HG03060 (cell line): ENCODE measurements around the gene USP9X.
"Not testable (repeated sequence)": the region's sequence is repeated elsewhere in the genome, so short reads cannot be mapped to it uniquely, and the experiment has no call there.

Experiments
- ATAC-seq: cut with Tn5 transposase; IDR thresholded peaks from one replicate; pipeline ENCODE4 v1.9.1; 2021; ENCODE audit warnings: low read depth, moderate number of reproducible peaks; ENCODE audit not compliant: unreplicated experiment

USP9X gene, protein sequence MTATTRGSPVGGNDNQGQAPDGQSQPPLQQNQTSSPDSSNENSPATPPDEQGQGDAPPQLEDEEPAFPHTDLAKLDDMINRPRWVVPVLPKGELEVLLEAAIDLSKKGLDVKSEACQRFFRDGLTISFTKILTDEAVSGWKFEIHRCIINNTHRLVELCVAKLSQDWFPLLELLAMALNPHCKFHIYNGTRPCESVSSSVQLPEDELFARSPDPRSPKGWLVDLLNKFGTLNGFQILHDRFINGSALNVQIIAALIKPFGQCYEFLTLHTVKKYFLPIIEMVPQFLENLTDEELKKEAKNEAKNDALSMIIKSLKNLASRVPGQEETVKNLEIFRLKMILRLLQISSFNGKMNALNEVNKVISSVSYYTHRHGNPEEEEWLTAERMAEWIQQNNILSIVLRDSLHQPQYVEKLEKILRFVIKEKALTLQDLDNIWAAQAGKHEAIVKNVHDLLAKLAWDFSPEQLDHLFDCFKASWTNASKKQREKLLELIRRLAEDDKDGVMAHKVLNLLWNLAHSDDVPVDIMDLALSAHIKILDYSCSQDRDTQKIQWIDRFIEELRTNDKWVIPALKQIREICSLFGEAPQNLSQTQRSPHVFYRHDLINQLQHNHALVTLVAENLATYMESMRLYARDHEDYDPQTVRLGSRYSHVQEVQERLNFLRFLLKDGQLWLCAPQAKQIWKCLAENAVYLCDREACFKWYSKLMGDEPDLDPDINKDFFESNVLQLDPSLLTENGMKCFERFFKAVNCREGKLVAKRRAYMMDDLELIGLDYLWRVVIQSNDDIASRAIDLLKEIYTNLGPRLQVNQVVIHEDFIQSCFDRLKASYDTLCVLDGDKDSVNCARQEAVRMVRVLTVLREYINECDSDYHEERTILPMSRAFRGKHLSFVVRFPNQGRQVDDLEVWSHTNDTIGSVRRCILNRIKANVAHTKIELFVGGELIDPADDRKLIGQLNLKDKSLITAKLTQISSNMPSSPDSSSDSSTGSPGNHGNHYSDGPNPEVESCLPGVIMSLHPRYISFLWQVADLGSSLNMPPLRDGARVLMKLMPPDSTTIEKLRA (N-terminal part only)

DNA sequence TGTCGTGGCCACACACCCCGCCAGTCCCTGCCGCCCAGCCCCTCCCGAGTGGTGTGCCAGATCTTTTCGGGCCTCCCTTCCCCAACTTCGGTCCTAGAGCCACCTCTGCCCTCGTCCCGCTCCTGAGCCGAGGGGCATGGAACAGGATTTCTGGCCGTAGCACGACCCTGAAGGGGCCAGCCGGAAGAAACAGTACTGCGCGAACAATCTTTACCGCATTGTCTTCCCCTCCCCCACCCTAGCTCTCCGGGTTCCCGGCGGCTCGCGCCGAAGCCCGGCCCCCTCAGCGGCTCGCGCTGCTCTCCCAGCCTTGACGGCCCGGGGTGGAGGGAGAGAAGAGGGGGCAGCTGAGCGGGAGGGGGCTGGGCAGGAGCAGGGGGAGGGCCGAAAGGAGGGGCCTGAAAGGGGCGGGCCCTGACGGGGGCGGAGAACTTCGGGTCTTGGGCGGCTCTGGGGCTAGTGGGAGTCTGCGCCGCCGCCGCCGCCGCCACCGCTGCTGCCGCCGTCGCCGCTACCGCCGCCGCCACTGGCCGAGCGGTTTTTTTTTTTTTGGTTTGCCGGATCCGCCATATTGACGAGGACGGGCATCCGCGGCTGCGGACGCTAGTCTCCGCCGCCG is at the start of gene USP9X:
Gene USP9X (plus strand): TSS at position 553 of the 619 bp plus-strand sequence. CDS start 38,184 bp downstream, outside the sequence.
- peak; percentile 21 for ATAC-seq

DNA sequence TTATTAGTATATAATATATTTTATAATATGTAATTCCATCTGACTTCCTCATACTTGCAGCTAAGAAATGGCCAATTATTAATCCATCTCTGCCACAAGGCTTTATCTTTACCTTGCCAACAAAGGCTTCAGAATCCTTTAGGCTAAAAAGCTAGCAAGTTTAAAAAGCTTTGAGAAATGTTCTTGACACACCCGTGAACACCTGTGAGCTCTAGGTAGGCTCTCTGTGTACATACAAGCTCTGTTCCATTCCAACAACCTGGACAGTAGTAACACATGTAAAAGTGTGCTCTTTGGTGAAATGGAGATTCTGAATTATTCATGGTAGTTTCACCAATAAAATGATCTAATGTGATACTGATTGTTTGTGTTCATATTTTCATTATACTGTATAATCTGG is 49.7 kb upstream of the USP9X start:
- no peak for ATAC-seq

DNA sequence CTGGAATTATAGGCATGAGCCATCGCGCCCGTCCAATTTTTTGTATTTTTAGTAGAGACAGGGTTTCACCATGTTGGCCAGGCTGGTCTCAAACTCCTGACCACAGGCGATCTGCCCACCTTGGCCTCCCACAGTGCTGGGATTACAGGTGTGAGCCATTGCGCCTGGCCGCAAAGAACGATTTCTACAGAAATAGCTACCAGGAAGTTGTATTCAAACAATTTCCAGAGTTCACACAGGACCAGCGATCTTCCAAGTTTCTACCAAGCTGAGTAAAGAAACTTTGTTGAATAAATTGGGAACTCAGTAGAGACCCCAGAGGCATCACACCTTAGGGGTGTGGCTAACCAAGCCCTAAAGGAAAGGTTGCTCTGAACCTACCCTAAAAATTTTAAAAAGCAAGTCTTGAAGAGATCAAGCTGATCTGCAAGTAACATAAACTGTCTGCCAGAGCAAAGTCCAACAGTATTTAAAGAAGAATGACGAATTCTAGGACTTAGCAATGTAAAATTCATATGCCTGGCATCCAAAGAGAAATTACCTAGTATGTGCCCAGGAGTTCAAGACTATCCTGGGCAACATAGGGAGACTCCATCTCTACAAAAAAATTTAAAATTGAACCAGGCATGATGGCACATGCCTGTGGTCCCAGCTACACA is 48.4 kb upstream of the USP9X start:
- ATAC-seq = no peak

DNA sequence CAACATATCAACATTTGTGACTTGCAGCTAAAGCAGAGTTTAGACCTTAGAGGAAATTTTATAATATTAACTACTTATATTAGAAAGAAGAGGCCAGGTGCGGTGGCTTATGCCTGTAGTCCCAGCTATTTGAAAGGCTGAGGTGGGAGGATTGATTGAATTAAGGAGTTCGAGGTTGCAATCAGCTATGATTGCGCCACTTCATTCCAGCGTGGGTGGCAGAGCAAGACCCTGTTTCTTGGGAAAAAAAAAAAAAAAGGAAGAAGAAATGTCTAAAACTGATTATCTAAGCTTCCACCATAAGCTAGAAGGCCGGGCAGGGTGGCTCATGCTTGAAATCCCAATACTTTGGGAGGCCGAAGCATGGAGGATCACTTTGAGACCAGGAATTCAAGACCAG is 42.0 kb upstream of the USP9X start:
- ATAC-seq = no peak

DNA sequence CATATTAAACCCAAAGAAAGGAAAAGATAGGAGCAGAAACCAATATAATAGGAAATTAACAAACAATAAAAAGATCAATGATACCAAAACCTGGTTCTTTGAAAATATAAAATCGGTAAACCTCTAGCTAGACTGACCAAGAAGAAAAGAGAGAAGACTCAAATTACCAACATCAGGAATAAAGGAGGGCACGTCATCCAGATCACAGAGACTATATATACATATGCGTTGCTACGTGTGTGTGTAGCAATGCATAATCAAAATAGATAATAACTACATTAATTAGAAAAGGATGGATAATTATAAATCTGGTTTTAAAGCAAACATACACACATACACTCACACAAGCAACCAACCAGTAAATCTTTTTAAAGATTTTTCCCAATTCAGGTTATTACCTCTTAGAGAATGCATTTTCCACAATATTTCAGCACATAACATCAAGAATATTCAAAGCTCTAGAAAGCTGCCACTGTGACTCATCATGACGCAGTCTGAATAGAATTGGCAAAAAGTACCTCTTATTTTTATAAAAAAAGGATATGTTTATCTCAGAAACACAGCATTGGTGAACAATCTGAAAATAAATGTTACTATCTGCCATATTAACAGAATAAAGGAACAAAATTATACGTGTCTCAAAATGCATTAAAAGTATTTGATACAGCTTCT is 41.4 kb upstream of the USP9X start:
- ATAC-seq = no peak

DNA sequence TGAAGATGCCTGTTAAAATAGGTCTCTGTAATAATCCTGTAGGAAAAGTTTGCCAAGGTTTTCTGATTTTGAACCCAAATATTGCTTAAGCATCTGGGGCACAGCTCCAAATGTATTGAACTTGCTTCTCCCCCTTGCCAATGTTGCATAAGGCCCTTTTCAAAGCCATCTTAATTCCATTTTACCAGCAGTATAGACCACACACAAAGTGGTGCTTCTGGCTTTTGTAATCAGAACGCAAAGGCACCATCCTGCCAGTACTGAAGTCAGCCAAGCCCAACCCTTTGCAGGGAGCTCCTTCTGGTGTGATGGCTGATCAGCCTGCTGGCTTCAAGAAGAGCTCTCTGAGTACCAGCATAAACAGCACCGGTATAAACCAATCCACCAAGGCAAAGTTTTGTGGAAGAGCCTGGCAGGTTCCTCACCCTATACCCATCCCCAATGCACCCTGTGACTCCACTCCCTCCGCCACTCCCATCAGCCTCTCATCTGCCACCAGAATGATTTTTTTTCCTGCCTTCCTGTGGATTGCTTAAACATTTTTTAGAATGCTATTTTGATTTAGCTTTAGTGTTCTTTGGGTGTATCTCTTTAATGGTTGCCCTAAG is 39.2 kb upstream of the USP9X start:
- no peak for ATAC-seq

DNA sequence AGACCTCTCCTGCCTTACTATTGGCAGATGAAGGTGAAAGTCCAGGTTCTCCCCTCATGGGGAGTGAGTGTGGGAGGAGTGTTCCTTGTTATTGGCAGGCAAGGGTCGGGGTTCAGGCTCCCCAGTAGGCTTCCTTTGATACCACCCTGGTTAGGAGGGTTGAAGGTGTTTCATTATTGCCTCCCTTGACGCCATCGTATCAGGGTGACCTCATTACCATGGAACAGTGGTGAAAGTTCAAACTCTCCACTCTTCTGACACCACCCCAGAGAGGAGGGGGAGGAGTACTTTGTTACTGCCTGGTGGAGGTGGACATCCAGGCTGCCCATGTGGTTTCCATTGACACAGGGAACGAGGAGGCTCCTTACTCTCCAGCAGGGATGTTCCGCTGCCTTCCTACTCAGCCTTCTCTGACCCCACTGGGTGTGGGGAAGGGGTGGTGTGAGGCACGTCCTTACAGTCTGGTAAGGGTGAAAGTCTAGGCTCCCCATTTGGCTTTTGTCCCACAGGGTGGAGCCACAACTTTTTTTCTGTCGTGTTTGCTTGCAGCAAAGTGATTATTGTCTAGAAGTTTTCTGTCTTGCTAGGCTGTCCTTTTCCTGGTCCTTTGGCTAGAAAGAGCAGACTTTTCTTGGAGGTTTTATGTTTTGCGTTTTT is 37.2 kb upstream of the USP9X start:
- ATAC-seq = no peak

DNA sequence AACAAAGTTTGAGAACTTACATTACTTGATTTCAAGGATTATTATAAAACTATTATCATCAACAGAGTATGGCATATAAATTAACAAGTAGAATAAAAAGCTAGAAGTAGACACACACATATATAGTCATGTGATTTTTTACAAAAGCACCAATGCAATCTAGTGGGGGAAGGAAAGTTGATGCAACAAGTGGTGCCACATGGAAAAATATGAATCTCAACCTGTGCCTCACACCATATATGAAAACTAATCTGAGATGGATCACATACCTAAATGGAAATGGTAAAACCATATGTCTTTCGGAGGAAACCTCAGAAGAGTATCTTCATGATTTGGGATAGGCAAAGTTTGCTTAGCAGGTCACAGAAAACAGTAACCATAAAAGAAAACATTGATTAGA is 34.9 kb upstream of the USP9X start:
- ATAC-seq = no peak

DNA sequence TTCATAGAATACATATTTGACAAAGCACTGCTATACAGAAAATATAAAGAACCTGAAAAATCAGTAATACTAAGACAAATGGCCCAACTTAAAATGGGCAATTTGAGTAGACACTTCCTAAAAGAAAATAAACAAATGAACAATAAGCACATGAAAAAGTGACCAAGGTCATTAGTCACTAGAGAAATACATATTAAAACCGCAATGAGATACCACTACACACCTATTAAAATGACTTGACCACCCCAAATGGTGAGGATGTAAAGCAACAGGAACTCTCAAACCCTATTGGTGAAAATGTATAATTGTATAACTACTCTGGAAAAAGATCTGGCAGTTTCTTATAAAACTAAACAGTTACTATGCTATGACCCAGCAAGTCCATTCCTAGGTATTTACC is 34.0 kb upstream of the USP9X start:
- ATAC-seq = no peak

DNA sequence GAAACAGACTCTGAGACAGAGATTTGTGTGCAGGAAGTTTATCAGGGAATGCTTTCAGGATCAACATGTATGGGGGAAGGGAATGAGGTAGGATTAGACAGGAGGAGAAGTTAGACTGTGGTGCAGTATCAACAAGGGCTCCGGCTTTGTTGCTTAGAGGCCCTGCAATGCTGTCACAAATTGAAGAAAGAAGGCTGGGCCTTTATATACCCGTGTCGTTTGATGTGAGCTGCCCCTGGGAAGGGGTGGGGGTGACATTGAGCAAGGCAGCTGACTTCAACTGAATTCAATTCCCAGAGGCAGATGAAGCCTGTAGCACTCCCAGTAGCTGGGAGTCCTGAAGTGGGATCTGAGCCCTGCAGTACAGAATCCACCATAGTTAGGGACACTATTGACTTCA is 29.5 kb upstream of the USP9X start:
- ATAC-seq = no peak

DNA sequence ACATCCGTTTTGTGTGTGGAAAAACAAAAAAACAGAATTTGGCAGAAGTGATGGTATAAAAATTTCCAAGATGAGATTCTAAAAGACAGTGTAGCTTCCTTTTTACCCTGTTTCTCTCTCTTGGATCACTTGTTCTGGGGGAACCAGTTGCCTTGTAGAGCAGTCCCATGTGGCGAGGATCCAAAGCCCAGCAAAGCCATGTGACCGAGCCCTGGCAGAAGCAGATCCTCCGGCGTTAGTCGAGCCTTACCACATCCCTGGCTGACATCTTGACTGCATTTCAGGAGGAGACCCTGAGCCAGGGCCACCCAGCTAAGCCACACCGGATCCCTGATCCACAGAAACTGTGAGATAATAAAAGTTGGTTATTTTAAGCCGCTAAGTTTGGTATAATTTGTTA is 22.0 kb upstream of the USP9X start:
- not testable (repeated sequence) for ATAC-seq

DNA sequence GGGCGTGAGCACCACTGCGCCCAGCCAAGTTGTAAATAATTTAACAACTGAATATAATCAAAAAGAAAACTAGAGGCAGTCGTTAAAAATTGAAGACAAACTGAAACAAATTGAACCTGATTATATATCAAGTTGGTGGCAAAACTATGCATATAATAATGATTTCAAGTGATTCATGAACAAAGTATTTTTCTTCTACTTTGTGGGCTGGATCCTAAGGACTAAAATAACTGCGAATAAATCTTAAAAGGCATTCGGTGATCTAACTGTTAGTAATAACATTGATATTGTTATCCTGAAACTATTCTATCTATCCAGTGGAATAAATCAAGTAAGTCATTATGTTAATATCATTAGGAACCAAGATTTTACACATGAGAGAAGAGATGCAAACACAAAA is 21.2 kb upstream of the USP9X start:
- ATAC-seq = no peak

DNA sequence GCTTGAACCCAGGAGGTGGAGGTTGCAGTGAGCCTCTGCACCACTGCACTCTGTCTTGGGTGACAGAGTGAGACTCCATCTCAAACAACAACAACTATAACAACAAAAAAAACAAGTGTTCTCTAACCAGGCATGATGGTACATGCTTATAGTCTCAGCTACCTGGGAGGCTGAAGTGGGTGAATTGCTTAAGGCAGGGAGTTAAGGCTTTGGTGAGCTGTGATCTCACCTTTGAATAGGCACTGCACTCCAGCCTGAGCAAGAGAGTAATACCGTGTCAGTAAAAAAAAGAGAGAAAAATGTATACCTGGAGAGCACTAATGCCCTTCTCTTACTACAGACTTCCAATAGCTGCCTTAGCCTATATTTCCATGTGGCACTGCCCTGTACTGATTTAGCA is 18.9 kb upstream of the USP9X start:
- ATAC-seq = no peak

DNA sequence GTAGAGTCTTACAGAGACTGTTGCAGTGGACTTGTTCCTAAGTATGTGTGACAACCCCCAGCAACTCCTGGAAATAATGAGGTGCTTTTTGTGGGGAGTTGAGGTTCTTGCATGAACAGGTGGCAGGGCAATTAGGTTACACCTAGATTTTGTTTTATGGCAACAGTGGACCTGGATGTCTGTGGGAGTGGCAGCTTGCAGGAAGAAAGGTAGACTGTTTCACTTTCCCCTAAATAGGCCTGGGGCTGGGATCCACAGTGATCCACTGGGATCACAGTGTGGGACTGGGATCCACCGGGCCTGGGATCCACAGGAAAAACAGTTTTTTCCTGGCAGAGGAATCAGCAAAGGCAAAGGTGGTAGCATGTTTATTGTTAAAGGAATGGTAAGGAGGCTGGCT is 18.3 kb upstream of the USP9X start:
- no peak for ATAC-seq

DNA sequence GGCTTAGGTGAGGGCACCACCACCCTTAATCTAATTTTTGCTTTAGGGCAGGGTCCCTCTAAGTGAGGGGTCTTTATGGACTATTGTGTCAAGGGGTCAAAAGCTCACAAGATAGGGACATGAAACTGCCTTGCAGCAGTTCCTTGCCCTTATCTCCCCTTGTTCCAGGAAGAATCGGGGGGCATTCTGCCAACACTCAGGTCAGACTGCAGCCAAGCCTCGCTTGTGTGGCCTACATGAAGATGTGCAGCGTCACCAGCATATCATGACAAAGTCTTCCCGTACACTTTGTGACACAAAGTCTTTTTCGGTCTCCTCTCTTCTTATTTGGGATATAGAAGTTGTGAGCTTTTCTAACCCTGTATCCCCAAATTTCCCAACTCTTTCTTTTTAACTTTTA is 17.5 kb upstream of the USP9X start:
- no peak for ATAC-seq

DNA sequence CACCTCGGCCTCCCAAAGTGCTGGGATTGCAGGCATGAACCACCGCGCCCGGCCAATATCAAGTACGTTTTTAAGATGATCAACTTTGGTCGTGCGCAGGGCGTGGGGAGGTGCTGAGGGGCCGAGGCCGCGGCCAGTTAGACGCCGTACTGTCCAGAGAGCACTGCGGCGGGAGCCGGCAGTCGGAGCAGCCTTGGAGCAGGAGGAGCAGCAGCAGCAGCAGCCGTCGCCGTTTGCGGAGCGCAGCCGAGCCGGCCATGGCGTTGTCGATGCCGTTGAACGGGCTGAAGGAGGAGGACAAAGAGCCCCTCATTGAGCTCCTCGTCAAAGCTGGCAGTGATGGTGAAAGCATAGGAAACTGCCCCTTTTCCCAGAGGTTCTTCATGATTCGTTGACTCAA is 8.5 kb upstream of the USP9X start:
- ATAC-seq = no peak

DNA sequence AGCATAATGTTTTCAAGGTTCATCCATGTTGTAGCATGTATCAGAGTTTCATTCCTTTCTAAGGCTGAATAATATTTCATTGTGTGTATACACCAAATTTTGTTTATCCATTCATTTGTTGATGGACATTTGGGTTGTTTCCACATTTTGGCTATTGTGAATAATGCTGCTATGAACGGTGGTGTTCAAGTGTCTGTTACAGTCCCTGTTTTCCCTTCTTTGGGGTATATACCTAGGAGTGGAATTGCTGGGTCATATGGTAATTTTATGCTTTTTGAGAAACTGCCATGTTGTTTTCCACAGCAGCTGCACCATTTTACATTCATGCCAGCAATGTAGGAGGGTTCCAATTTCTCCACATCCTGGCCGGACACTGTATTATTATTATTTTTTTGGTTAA is 3.4 kb upstream of the USP9X start:
- ATAC-seq = no peak

DNA sequence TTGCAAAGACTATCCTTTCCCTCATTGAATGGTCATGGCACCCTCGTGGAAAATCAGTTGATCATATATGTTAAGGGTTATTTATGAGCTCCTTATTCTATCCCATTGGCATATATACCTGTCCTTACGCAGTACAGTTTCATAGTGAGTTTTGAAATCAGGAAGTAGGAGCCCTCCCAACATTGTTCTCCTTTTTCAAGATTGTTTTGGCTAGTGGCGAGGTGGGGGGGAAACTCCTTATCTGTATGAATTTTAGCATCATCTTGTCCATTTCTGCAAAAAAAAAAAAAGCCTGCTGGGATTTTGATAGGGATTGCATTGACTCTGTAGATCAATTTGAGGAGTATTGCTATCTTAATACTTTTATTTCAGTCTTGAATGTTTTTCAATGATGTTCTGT is 2.5 kb upstream of the USP9X start:
- no peak for ATAC-seq
